Chondrocyte (in vitro differentiated cells): ENCODE results near the gene EVI5L. TPM values are rescaled to one million over a fixed set of nuclear protein-coding genes. Genes with fewer than 3 reads are reported as not detected.

Source experiments
- DNase-seq: peaks from one replicate; pipeline ENCODE4 v3.0.0; 2021; ENCODE audit warnings: mixed read lengths, low spot score
- H3K27ac Mint-ChIP-seq: one replicate; pipeline ENCODE4 v1.8.0; 2021; ENCODE audit warnings: mild to moderate bottlenecking, moderate library complexity, mixed read lengths; ENCODE audit not compliant: unreplicated experiment
- H3K27me3 Mint-ChIP-seq: 2 replicates; pipeline ENCODE4 v1.8.0; 2021; ENCODE audit warnings: low read depth, mixed read lengths
- H3K36me3 Mint-ChIP-seq: 2 replicates; pipeline ENCODE4 v1.8.0; 2021; ENCODE audit warnings: low read depth, mixed read lengths
- H3K4me1 Mint-ChIP-seq: 2 replicates; pipeline ENCODE4 v1.8.0; 2021; ENCODE audit warnings: low read depth, mild to moderate bottlenecking, mixed read lengths
- H3K4me3 Mint-ChIP-seq: one replicate; pipeline ENCODE4 v1.8.0; 2021; ENCODE audit warnings: mild to moderate bottlenecking, moderate library complexity, mixed read lengths; ENCODE audit not compliant: unreplicated experiment
- H3K9me3 Mint-ChIP-seq: 2 replicates; pipeline ENCODE4 v1.8.0; 2021; ENCODE audit warnings: low read depth, mixed read lengths
- total RNA-seq: library from RNA; stranded (reverse); gene quantifications from 3 replicates; pipeline ENCODE4 v1.2.1, GENCODE V29; 2021
- TF ChIP-seq, protein P1 (sequence below): fragments of 200-600 bp; sonication (generic); IDR thresholded peaks from 2 replicates; pipeline ENCODE4 v1.5.0; 2021; ENCODE audit warnings: antibody characterized with exemption, mild to moderate bottlenecking, moderate library complexity

EVI5L gene
- total RNA-seq, 1 donor from 2014 or later: 27.4 TPM

DNA sequence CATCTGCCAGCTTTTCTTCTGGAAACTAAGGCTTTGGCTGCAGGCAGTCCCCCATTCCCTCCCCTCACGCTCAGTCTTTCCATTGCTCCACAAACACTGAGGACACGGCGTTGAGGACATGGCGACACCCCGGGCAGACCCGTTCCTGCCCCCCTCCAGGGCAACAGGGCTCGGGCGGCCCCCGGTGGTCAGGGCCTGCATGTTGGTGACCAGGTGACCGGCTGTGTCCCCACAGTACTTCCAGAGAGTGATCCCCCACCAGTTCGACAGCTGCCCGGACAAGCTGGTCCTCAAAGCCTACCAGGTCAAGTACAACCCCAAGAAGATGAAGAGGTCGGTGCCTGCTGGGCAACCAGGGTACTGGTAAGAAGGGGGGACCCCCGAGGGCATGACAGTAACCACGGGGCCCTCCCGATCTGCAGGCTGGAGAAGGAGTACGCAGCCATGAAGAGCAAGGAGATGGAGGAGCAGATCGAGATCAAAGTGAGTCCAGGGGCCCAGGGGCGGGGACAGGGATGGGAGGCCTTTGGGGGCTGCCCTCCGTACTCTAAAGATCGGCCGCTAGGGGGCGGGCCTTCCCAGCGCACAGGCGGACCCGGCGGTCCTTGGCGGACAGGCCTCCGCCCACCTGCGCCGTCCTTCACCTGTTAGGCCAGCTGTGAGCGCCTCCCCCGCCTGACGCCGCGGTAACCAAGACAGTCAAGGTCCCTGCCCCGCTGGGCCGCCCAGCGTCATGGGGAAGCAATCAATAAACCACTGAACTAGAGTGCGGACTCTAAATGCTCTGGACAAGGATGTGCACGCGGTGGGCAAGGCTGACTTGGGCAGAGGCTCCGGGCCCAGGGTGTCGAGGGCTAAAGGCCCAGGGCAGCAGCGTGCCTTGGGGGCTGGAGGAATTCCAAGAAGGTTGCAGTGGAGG lies 23.1 kb downstream of the EVI5L start:
- no peaks in the 10 kb centered on the region for H3K9me3 Mint-ChIP-seq
- H3K4me1 Mint-ChIP-seq: peaks cover 6% of the 10 kb centered on the region
- H3K27ac Mint-ChIP-seq: no peak overlapping the region
- H3K4me3 Mint-ChIP-seq: no peak overlapping the region
- DNase-seq: peak; percentile 82
- no peaks in the 10 kb centered on the region for H3K27me3 Mint-ChIP-seq
- no peaks in the 10 kb centered on the region for H3K36me3 Mint-ChIP-seq
- TF ChIP-seq, protein P1, sequence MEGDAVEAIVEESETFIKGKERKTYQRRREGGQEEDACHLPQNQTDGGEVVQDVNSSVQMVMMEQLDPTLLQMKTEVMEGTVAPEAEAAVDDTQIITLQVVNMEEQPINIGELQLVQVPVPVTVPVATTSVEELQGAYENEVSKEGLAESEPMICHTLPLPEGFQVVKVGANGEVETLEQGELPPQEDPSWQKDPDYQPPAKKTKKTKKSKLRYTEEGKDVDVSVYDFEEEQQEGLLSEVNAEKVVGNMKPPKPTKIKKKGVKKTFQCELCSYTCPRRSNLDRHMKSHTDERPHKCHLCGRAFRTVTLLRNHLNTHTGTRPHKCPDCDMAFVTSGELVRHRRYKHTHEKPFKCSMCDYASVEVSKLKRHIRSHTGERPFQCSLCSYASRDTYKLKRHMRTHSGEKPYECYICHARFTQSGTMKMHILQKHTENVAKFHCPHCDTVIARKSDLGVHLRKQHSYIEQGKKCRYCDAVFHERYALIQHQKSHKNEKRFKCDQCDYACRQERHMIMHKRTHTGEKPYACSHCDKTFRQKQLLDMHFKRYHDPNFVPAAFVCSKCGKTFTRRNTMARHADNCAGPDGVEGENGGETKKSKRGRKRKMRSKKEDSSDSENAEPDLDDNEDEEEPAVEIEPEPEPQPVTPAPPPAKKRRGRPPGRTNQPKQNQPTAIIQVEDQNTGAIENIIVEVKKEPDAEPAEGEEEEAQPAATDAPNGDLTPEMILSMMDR: peak; percentile 93

DNA sequence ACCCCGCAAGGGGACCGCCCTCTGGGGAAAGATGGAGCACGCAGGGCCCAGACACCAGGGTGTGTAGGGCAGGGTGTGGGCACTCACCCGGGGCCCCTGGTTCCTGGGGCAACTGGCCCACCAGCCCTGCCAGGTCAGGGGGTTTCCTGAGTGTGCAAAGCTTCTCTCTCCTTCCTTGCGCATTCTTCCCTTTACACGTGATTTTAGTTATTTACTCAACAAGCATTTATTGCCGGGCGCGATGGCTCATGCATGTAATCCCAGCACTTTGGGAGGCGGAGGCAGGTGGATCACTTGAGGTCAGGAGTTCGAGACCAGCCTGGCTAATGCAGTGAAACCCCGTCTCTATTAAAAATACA lies 23.7 kb downstream of the EVI5L start:
- H3K9me3 Mint-ChIP-seq: no peaks in the 10 kb centered on the region
- no peak for DNase-seq
- H3K27me3 Mint-ChIP-seq: no peaks in the 10 kb centered on the region
- TF ChIP-seq, protein P1: no peak
- peaks cover 6% of the 10 kb centered on the region for H3K4me1 Mint-ChIP-seq
- no peak overlapping the region for H3K27ac Mint-ChIP-seq
- H3K36me3 Mint-ChIP-seq: no peaks in the 10 kb centered on the region
- H3K4me3 Mint-ChIP-seq: no peak overlapping the region

DNA sequence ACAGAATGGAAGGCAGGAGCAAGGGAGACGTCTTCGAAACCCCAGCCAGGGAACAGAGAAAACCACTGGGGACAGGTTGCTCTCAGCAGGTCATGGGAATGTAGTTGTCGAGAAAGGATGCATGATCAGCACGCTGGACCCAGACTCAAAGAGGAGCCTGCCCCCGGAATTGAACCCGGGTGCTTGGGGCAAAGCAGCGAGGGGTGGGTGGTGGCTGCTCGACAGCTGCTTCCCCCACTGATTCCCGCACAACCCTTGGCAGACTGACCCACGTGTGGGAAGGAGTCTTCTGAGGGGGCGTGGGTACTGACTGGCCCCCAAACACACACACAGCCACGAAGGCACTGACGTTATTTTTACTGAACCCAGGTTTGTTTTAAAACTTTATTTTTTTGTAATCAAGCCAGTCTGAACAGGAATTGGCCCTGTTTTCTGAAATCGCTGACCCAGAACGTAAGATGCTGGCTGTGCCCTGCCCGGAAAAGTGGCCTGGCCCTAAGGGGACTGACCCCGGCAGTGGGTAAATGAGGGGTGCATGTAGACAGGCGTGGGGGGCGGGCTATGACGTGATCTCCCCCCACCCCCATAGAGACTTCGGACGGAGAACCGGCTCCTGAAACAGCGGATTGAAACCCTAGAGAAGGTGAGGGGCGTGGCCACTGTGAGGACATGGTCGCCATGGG lies 25.5 kb downstream of the EVI5L start:
- H3K36me3 Mint-ChIP-seq: no peaks in the 10 kb centered on the region
- TF ChIP-seq, protein P1: no peak
- no peaks in the 10 kb centered on the region for H3K27me3 Mint-ChIP-seq
- no peak for DNase-seq
- no peak overlapping the region for H3K27ac Mint-ChIP-seq
- no peak overlapping the region for H3K4me3 Mint-ChIP-seq
- H3K9me3 Mint-ChIP-seq: no peaks in the 10 kb centered on the region
- H3K4me1 Mint-ChIP-seq: peaks cover 6% of the 10 kb centered on the region

DNA sequence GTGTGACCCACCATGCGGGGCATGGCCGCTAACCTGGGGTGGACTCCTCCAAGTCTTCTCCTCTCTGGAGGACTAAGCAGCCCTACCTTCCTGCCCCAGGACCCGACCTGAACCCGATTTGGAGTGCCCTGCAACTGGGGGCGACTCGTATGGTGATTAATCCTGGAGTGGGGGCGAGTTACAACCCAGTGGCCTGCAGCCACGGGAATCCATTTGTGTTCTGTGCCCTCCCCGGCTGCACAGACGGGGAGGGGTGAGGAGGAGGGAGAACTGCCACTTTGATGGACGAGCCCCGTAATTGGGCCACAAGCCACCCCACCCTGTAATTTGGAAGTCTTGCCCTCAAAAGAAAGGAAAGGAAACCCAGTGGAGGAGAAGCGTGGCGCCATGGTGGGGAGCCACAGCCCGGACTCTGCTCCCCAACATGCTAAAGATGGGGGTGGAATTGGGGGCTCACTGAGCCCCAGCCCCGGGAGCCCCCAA lies 26.1 kb downstream of the EVI5L start:
- TF ChIP-seq, protein P1: no peak
- H3K4me1 Mint-ChIP-seq: peaks cover 6% of the 10 kb centered on the region
- H3K9me3 Mint-ChIP-seq: no peaks in the 10 kb centered on the region
- no peak overlapping the region for H3K4me3 Mint-ChIP-seq
- no peaks in the 10 kb centered on the region for H3K27me3 Mint-ChIP-seq
- H3K27ac Mint-ChIP-seq: no peak overlapping the region
- no peaks in the 10 kb centered on the region for H3K36me3 Mint-ChIP-seq
- DNase-seq: no peak
